ENCODE data around the gene DDI1.

DDI1 gene

GRCh38 chr11:104086621-104087020 is 50.2 kb downstream of the DDI1 start:
- H3K4me1 ChIP-seq (ENCODE audit: control insufficient read depth, insufficient read depth, low read depth, low read length): no peaks in the 10 kb centered on the region
- H2BK15ac ChIP-seq (ENCODE audit: low read depth, poor library complexity, severe bottlenecking): no peak overlapping the region
- no peaks in the 10 kb centered on the region for H3K27me3 ChIP-seq (ENCODE audit: control insufficient read depth in 1 of 2, insufficient read depth in 1 of 2, low read length in 2 of 2)
- H3K36me3 ChIP-seq (ENCODE audit: control insufficient read depth in 1 of 2, insufficient read depth in 2 of 2, low read depth in 1 of 2, low read length in 2 of 2): no peaks in the 10 kb centered on the region
- no peak overlapping the region for H4K8ac ChIP-seq (ENCODE audit: low read length)
- no peak overlapping the region for H2AK5ac ChIP-seq (ENCODE audit: low read length, severe bottlenecking)
- no peak overlapping the region for H3K14ac ChIP-seq (ENCODE audit: low read length in 2 of 2)
- no peak overlapping the region for H3K18ac ChIP-seq (ENCODE audit: low read depth in 1 of 2, low read length in 2 of 2)
- no peaks in the 10 kb centered on the region for H3K9me3 ChIP-seq (ENCODE audit: control insufficient read depth, low read length)
- no peak overlapping the region for H3K4me2 ChIP-seq (ENCODE audit: low read length, poor library complexity, severe bottlenecking)
- no peak overlapping the region for H3K27ac ChIP-seq (ENCODE audit: low read length, poor library complexity, severe bottlenecking)
- 87% methylated on average over 2 of the region's 5 CpGs for WGBS
- peaks cover 1% of the 10 kb centered on the region for H3K79me1 ChIP-seq (replicated peaks; ENCODE audit: low read length, poor library complexity, severe bottlenecking)
- no peak overlapping the region for H3K23ac ChIP-seq (ENCODE audit: low read length in 2 of 2)
- no peak overlapping the region for H2BK120ac ChIP-seq (ENCODE audit: low read depth, low read length)
- no peak overlapping the region for H2BK12ac ChIP-seq (ENCODE audit: low read length in 2 of 2)
- no peak overlapping the region for H3K4ac ChIP-seq (ENCODE audit: low read depth in 1 of 2, low read length in 2 of 2)
- no peak overlapping the region for H3K9ac ChIP-seq (ENCODE audit: low read length)
- no peak overlapping the region for H2BK5ac ChIP-seq (ENCODE audit: low read depth, low read length, poor library complexity, severe bottlenecking)
- H2AFZ ChIP-seq (ENCODE audit: low read depth, low read length): no peak overlapping the region
- H3K4me3 ChIP-seq (ENCODE audit: insufficient read depth in 1 of 2, low read depth in 1 of 2, low read length in 2 of 2): no peak overlapping the region
- DNase-seq: peak; percentile 6
- no peak overlapping the region for H4K91ac ChIP-seq (ENCODE audit: low read length)
